ENCODE results near the gene ANKRD44.
"Not testable (repeated sequence)": the region's sequence is repeated elsewhere in the genome, so short reads cannot be mapped to it uniquely, and the experiment has no call there.

The ANKRD44 gene

DNA sequence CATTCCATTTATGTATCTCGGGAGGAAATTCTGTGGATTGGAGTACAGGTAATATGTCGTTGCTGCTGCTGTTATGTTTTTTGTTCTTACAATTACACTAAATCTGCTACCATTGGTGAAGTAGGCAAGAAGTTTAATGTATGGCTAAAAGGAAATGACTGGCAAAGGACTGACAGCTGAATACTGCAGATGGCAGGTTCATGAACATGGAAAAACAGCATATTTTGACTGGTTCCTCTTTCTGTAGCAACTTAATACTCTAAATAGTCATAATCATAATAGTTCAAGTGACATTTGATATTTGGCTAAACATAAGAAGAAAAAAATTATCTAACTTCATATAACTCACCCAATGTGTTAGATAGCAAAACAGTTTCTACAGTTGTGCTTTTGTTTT, 299.6 kb downstream of the ANKRD44 start:
- no peak for TF ChIP-seq MYC (IDR thresholded peaks at IDR 0.05; ENCODE audit: low read depth, low read length)
- no peak for TF ChIP-seq POLR2A (IDR thresholded peaks at IDR 0.05; ENCODE audit: extremely low read depth, insufficient read length)
- TF ChIP-seq, protein P1, sequence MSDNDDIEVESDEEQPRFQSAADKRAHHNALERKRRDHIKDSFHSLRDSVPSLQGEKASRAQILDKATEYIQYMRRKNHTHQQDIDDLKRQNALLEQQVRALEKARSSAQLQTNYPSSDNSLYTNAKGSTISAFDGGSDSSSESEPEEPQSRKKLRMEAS (IDR thresholded peaks at IDR 0.05; ENCODE audit: low read depth, low read length) = no peak
- TF ChIP-seq, protein P2, sequence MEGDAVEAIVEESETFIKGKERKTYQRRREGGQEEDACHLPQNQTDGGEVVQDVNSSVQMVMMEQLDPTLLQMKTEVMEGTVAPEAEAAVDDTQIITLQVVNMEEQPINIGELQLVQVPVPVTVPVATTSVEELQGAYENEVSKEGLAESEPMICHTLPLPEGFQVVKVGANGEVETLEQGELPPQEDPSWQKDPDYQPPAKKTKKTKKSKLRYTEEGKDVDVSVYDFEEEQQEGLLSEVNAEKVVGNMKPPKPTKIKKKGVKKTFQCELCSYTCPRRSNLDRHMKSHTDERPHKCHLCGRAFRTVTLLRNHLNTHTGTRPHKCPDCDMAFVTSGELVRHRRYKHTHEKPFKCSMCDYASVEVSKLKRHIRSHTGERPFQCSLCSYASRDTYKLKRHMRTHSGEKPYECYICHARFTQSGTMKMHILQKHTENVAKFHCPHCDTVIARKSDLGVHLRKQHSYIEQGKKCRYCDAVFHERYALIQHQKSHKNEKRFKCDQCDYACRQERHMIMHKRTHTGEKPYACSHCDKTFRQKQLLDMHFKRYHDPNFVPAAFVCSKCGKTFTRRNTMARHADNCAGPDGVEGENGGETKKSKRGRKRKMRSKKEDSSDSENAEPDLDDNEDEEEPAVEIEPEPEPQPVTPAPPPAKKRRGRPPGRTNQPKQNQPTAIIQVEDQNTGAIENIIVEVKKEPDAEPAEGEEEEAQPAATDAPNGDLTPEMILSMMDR (IDR thresholded peaks at IDR 0.05; ENCODE audit: low read depth, low read length) = no peak
- no peak overlapping the region for H3K4me3 ChIP-seq (ENCODE audit: low read depth, low read length)
- DNase-seq (ENCODE audit: low read depth) = no peak

DNA sequence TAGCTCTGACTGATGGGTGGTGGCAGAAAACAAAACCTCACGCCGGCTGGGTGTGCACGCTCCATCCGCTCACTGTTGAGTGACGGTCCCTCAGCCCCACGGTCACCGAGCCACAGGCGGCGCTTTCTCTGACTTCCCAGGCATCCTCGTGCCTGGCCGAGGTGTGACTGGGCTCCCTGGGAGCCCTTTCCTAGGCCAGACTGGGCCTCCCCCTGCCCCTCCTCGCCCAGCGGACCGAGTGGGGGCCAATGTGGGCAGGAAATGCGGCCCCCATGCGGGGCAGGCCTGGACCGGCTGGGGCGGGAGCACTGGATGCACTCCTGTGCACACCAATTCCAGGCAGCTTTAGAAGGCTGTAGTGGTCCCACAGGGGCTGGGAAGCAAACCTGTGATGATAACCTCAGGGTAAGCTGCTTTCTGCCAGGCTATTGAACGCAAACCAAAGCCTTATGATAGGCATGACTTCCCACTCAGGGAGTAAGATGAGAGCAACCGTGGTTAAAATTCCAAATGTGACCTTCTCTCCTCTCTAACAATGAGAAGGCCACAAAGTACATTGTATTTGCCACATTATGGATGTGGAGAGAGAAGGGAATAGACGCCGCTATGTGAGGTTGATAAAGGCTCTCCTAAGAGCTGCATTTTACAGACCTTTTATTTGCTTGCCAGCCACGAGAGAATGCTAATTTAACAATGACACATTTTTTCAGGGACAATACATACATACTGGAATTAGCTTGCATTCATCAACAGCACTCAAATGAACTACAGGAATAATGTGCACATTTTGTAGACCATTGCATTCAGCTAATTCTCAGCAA, 300.2 kb downstream of the ANKRD44 start:
- no peak for DNase-seq (ENCODE audit: low read depth)
- no peak overlapping the region for H3K4me3 ChIP-seq (ENCODE audit: low read depth, low read length)
- TF ChIP-seq, protein P1 (IDR thresholded peaks at IDR 0.05; ENCODE audit: low read depth, low read length) = no peak
- no peak for TF ChIP-seq MYC (IDR thresholded peaks at IDR 0.05; ENCODE audit: low read depth, low read length)
- TF ChIP-seq POLR2A (IDR thresholded peaks at IDR 0.05; ENCODE audit: extremely low read depth, insufficient read length) = no peak
- TF ChIP-seq, protein P2 (IDR thresholded peaks at IDR 0.05; ENCODE audit: low read depth, low read length) = no peak

DNA sequence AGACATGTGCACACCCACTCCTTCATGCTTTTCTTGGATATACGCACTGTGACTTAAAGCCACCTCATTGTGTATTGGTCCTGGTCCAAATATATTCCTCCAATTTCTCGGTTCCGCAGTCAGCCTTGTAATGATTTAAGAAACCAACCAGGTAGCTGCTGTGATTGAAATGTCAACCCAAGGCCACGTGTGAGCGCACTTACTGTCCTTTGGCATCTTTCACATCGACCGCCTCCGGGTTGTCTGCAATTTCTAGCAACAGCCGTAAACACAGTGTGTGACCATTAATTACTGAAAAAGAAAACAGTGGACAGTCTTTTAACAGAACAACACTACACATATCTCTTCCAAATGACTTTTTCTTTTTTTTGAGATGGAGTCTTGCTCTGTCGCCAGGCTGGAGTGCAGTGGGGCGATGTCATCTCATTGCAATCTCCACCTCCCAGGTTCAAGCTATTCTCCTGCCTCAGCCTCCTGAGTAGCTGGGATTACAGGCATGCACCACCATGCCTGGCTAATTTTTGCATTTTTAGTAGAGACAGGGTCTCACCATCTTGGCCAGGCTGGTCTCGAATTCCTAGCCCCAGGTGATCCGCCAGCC, 301.7 kb downstream of the ANKRD44 start:
- not testable (repeated sequence) for H3K4me3 ChIP-seq (ENCODE audit: low read depth, low read length); DNase-seq (ENCODE audit: low read depth)

DNA sequence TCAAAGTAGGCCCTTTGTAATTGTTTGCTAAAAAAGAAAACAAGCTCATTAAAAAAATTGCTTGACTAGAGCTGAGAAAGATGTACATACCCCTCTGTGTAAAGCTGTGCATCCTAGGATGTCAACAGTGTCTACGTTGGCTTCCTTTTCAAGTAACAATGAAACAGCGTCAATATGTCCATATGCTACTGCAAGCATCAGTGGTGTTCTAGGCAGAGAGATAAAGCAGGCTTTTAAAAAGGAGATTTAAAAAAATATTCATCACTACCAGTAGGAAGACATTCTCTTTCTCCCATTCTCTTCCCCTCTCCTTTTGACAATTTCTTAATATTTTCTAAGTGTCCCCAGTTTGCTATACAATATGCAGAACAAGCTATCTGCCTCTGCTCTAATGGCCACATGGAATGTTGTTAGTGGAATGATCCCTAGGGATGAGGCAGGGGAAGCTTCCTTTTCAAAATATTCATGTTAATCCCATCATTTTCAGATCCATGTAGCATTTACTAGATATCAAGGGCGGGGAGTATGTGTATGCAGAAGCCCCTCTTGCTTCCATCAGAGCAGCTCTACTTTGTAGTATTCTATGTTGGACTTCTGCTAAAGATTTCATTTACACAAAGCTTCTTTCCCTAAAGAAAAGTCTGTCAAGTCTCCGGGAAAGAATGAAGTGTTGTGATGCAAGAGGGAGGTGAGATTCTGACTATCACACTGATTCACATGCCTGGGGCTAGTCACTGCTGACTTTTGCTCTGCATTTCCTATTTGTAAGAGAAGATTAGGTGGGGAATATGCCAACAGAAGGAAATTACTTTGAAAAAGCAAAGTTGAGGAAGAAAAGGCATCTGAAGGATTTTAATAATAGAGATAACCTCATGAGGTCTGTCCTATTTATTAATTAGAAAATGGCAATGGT, 302.6 kb downstream of the ANKRD44 start:
- DNase-seq (ENCODE audit: low read depth) = no peak
- TF ChIP-seq MYC (IDR thresholded peaks at IDR 0.05; ENCODE audit: low read depth, low read length) = no peak
- TF ChIP-seq, protein P1 (IDR thresholded peaks at IDR 0.05; ENCODE audit: low read depth, low read length) = no peak
- no peak overlapping the region for H3K4me3 ChIP-seq (ENCODE audit: low read depth, low read length)

DNA sequence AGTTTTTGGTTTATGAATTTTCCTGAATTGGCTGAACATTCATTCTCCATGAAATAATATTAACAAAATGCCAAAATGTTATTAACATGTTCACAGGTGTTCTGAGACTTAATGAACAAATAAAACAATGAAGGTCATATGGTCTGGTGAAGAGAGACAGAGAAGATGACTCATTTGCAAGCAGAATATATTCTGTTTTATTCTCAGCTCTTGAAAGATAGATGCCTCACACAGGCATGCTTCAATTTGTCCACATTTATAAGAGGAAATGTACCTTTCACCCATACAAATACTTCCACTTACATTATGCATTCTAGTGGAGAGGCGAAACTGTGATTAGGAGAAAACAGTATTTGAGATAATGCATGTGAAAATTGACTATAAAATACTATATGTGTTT, 308.7 kb downstream of the ANKRD44 start:
- TF ChIP-seq, protein P2 (IDR thresholded peaks at IDR 0.05; ENCODE audit: low read depth, low read length) = no peak
- TF ChIP-seq MYC (IDR thresholded peaks at IDR 0.05; ENCODE audit: low read depth, low read length) (no peak), POLR2A (IDR thresholded peaks at IDR 0.05; ENCODE audit: extremely low read depth, insufficient read length) (no peak)
- TF ChIP-seq, protein P1 (IDR thresholded peaks at IDR 0.05; ENCODE audit: low read depth, low read length) = no peak
- H3K4me3 ChIP-seq (ENCODE audit: low read depth, low read length) = no peak overlapping the region
- DNase-seq (ENCODE audit: low read depth) = no peak

DNA sequence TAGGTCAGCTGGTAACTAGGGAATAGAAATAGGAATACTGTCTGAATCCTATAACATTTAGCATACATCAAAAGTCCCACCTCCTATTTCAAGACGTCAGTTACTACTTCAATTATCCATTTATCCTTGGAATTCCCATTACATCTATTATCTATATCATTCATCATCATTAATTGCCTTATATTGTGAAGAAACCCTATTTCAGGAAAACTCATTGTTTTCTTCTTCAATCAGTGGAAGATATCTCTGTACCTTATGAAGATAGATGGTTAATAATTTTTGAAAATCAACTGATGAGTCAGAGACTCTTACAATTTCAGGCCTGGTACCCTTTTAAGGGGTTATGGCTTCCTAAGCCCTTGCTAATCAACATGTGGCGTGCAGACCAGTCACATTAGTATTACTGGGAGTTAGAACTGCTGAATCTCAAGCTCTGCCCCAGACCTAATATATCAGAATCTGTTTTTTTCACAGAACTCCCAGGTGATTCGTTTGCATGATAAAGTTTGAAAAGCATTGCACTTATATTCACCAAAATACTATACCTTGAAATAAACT, 314.7 kb downstream of the ANKRD44 start:
- H3K4me3 ChIP-seq (ENCODE audit: low read depth, low read length) = no peak overlapping the region
- no peak for DNase-seq (ENCODE audit: low read depth)
- TF ChIP-seq, protein P2 (IDR thresholded peaks at IDR 0.05; ENCODE audit: low read depth, low read length) = no peak
- TF ChIP-seq POLR2A (IDR thresholded peaks at IDR 0.05; ENCODE audit: extremely low read depth, insufficient read length) = no peak
- TF ChIP-seq, protein P1 (IDR thresholded peaks at IDR 0.05; ENCODE audit: low read depth, low read length) = no peak
- TF ChIP-seq MYC (IDR thresholded peaks at IDR 0.05; ENCODE audit: low read depth, low read length) = no peak

All from NB4 (cell line).